Keratinocyte (primary cell): Measurements from ENCODE around the gene TMEM231. TPM values are rescaled to one million over a fixed set of nuclear protein-coding genes. Genes with fewer than 3 reads are reported as not detected.
A peak's percentile ranks its signal among the peaks of the same experiment; 100 is the strongest.
"Not testable (repeated sequence)": the region's sequence is repeated elsewhere in the genome, so short reads cannot be mapped to it uniquely, and the experiment has no call there.

Source experiments
- DNase-seq: peaks from one replicate; pipeline ENCODE4 v3.0.0-alpha.2; 2011; ENCODE audit warnings: low read depth, missing footprints, low spot score
- FAIRE-seq: peaks from 2 replicates; lab custom pipeline; 2011; peaks lifted over from hg19 to GRCh38; lab: Jason Lieb, UNC
- H2AFZ ChIP-seq: 2 replicates; pipeline ENCODE4 v1.6.0; 2012; ENCODE audit warnings: low read length, control low read depth, inconsistent platforms; ENCODE audit not compliant: control insufficient read depth
- H3K27ac ChIP-seq: 2 replicates; pipeline ENCODE4 v1.5.1; 2011; ENCODE audit warnings: low read length; ENCODE audit not compliant: control insufficient read depth, insufficient read depth
- H3K27me3 ChIP-seq: 3 replicates; pipeline ENCODE4 v1.6.0; 2011; ENCODE audit warnings: low read length; ENCODE audit not compliant: control insufficient read depth, insufficient read depth; ENCODE audit errors: extremely low read depth
- H3K36me3 ChIP-seq, 2 experiments: 2 replicates in 1 of 2; 3 replicates in 1 of 2; pipeline ENCODE4 v1.5.1; 2011; ENCODE audit warnings: low read length in 2 of 2, mild to moderate bottlenecking in 1 of 2; ENCODE audit not compliant: control insufficient read depth in 2 of 2, insufficient read depth in 2 of 2; ENCODE audit errors: extremely low read depth in 1 of 2
- H3K4me1 ChIP-seq: 3 replicates; pipeline ENCODE4 v1.5.1; 2011; ENCODE audit warnings: low read length; ENCODE audit not compliant: control insufficient read depth, insufficient read depth; ENCODE audit errors: extremely low read depth
- H3K4me2 ChIP-seq: 3 replicates; pipeline ENCODE4 v1.6.0; 2011; ENCODE audit warnings: low read depth, low read length; ENCODE audit not compliant: control insufficient read depth, insufficient read depth; ENCODE audit errors: extremely low read depth
- H3K4me3 ChIP-seq, 3 experiments: fragments of 200-600 bp in 1 of 3; sonication (generic) in 1 of 3; 2 replicates in 2 of 3; 3 replicates in 1 of 3; pipeline ENCODE4 v1.5.1; 2011 to 2016; ENCODE audit warnings: low read length in 3 of 3, mild to moderate bottlenecking in 3 of 3, control low read depth in 2 of 3, inconsistent platforms in 1 of 3, low read depth in 1 of 3, mixed read lengths in 1 of 3, mixed run types in 1 of 3, moderate library complexity in 1 of 3; ENCODE audit not compliant: control insufficient read depth in 2 of 3, insufficient read depth in 2 of 3; ENCODE audit errors: extremely low read depth in 1 of 3
- H3K79me2 ChIP-seq: 2 replicates; pipeline ENCODE4 v1.6.0; 2012; ENCODE audit warnings: low read length; ENCODE audit not compliant: control insufficient read depth, insufficient read depth
- H3K9ac ChIP-seq: 3 replicates; pipeline ENCODE4 v1.6.0; 2011; ENCODE audit warnings: low read length; ENCODE audit not compliant: control insufficient read depth, insufficient read depth; ENCODE audit errors: extremely low read depth
- H3K9me1 ChIP-seq: 3 replicates; pipeline ENCODE4 v1.6.0; 2011; ENCODE audit warnings: low read length; ENCODE audit not compliant: control insufficient read depth, insufficient read depth; ENCODE audit errors: extremely low read depth
- H3K9me3 ChIP-seq: 2 replicates; pipeline ENCODE4 v1.5.1; 2012; ENCODE audit warnings: low read depth, low read length; ENCODE audit not compliant: control insufficient read depth
- H4K20me1 ChIP-seq: 3 replicates; pipeline ENCODE4 v1.6.0; 2011; ENCODE audit warnings: low read length; ENCODE audit not compliant: control insufficient read depth, insufficient read depth; ENCODE audit errors: extremely low read depth
- CTCF ChIP-seq, 3 experiments: IDR thresholded peaks in 1 of 3; conservative IDR thresholded peaks in 1 of 3; optimal IDR thresholded peaks in 1 of 3; 2 replicates in 2 of 3; 3 replicates in 1 of 3; pipeline versions ENCODE3 to v1.5.1; 2011; ENCODE audit warnings: low read length in 3 of 3, mild to moderate bottlenecking in 3 of 3, moderate library complexity in 2 of 3, control low read depth in 1 of 3, inconsistent platforms in 1 of 3; ENCODE audit not compliant: insufficient read depth in 2 of 3; ENCODE audit errors: extremely low read depth in 1 of 3
- EZH2 ChIP-seq: IDR thresholded peaks from one replicate; pipeline ENCODE4 v1.6.1; 2012; ENCODE audit warnings: inconsistent platforms, mild to moderate bottlenecking, low read length, moderate library complexity
- dilution Hi-C: fragments of 300-500 bp; cut with MboI; formaldehyde crosslinking; loops from one replicate; pipeline ENCODE4 v1.7.0; 2020; ENCODE audit warnings: low sequenced_read_pairs; ENCODE audit not compliant: extremely low pct_ligation_motif_present
- polyA plus RNA-seq, 5 experiments: library from polyadenylated mRNA; depleted of rRNA in 3 of 5; stranded (reverse) in 3 of 5; stranded (forward) in 1 of 5; unstranded in 1 of 5; fragments of >200 nt; gene quantifications; 1 replicate in 1 of 5; 2 replicates in 3 of 5; 3 replicates in 1 of 5; pipeline versions ENCODE4 v1.2.1 to v1.2.3, GENCODE V29; 2011 to 2012; ENCODE audit warnings: missing spikeins in 2 of 5, low read depth in 1 of 5, low replicate concordance in 1 of 5

The TMEM231 gene
- polyA plus RNA-seq, 1 donor (not counting 4 experiments of a cell fraction or from before 2014, with no cell fraction given): 11.0 TPM

GRCh38 chr16:75552951-75553350 is 3.1 kb downstream of the TMEM231 start:
- Histone ChIP-seq H3K9ac (no peak overlapping the region), H3K4me3 (no peak overlapping the region), H3K9me1 (no peaks in the 10 kb centered on the region), H3K27me3 (no peaks in the 10 kb centered on the region), H3K4me1 (peaks cover 8% of the 10 kb centered on the region), H4K20me1 (no peaks in the 10 kb centered on the region), H3K36me3 (no peaks in the 10 kb centered on the region), H3K9me3 (no peaks in the 10 kb centered on the region), H3K79me2 (no peaks in the 10 kb centered on the region), H3K27ac (no peak overlapping the region), H3K4me2 (no peak overlapping the region), H2AFZ (no peak overlapping the region)
- FAIRE-seq: no peak
- TF ChIP-seq EZH2: no peak
- no peak for TF ChIP-seq CTCF (optimal IDR thresholded peaks at IDR 0.05 in 1 of 3, IDR thresholded peaks at IDR 0.05 in 1 of 3, conservative IDR thresholded peaks at IDR 0.05 in 1 of 3; ENCODE audit: extremely low read depth in 1 of 3, insufficient read depth in 2 of 3, low read length in 3 of 3)
- dilution Hi-C loops: no loop called here
- DNase-seq: no peak

- Histone ChIP-seq H2AFZ (no peak overlapping the region), H3K4me3 (no peak overlapping the region), H3K9me1 (no peaks in the 10 kb centered on the region), H4K20me1 (no peaks in the 10 kb centered on the region), H3K79me2 (no peaks in the 10 kb centered on the region), H3K4me1 (peaks cover 3% of the 10 kb centered on the region), H3K36me3 (no peaks in the 10 kb centered on the region), H3K27ac (no peak overlapping the region), H3K9ac (no peak overlapping the region), H3K4me2 (no peak overlapping the region), H3K27me3 (no peaks in the 10 kb centered on the region), H3K9me3 (no peaks in the 10 kb centered on the region)
- dilution Hi-C loops: no loop called here
- FAIRE-seq: peak; percentile 20
- TF ChIP-seq CTCF (optimal IDR thresholded peaks at IDR 0.05 in 1 of 3, IDR thresholded peaks at IDR 0.05 in 1 of 3, conservative IDR thresholded peaks at IDR 0.05 in 1 of 3; ENCODE audit: extremely low read depth in 1 of 3, insufficient read depth in 2 of 3, low read length in 3 of 3): peak; percentile 66 to 74 (median 72)
- no peak for TF ChIP-seq EZH2
- DNase-seq: no peak
Measured at GRCh38 chr16:75550211-75550662, 5.8 kb downstream of the TMEM231 start.

- H3K27ac ChIP-seq, DNase-seq, H3K4me3 ChIP-seq, H3K9me3 ChIP-seq, H3K9ac ChIP-seq, dilution Hi-C loops, H3K27me3 ChIP-seq, H3K79me2 ChIP-seq, H3K4me2 ChIP-seq, H2AFZ ChIP-seq, H4K20me1 ChIP-seq, H3K9me1 ChIP-seq, FAIRE-seq, H3K36me3 ChIP-seq, H3K4me1 ChIP-seq: not testable (repeated sequence)
Measured at GRCh38 chr16:75548456-75548855, 7.6 kb downstream of the TMEM231 start.
